Ascending aorta (tissue), 2 donors: ENCODE data around the gene B9D2. TPM values are rescaled to one million over a fixed set of nuclear protein-coding genes. Genes with fewer than 3 reads are reported as not detected.

Experiments used
- DNase-seq, 2 donors: peaks; one replicate each; pipeline ENCODE4 v3.0.0-alpha.2; 2019; ENCODE audit warnings: low spot score in 2 of 2
- H3K27ac ChIP-seq, 2 donors: fragments of 200-600 bp; sonication (generic); one replicate each; pipeline ENCODE4 v1.5.1; 2016 to 2017; ENCODE audit warnings: mild to moderate bottlenecking in 1 of 2
- H3K27me3 ChIP-seq: fragments of 200-600 bp; sonication (generic); one replicate; pipeline ENCODE4 v1.5.1; 2017
- H3K36me3 ChIP-seq, 2 donors: fragments of 200-600 bp; sonication (generic); one replicate each; pipeline ENCODE4 v1.5.1; 2016
- H3K4me1 ChIP-seq, 2 donors: fragments of 200-600 bp; sonication (generic); one replicate each; pipeline ENCODE4 v1.5.1; 2016 to 2017; ENCODE audit warnings: mild to moderate bottlenecking in 1 of 2
- H3K4me3 ChIP-seq, 2 donors: fragments of 200-600 bp; sonication (generic); one replicate each; pipeline ENCODE4 v1.5.1; 2016 to 2017; ENCODE audit warnings: mild to moderate bottlenecking in 1 of 2
- H3K9me3 ChIP-seq, 2 donors: fragments of 200-600 bp; sonication (generic); one replicate each; pipeline ENCODE4 v1.5.1; 2016
- intact Hi-C: fragments of 100-400 bp; cut with DNase I; formaldehyde crosslinking; loops from one replicate; pipeline ENCODE4 v1.15.1; 2023
- total RNA-seq: library from RNA; depleted of rRNA; stranded (reverse); fragments of >200 nt; gene quantifications from one replicate; pipeline ENCODE4 v1.1.0, GENCODE V29; 2016
- TF ChIP-seq, protein P1 (sequence below), 3 experiments: fragments of 200-600 bp in 2 of 3; fragments of 450-650 bp in 1 of 3; sonication (generic) in 2 of 3; IDR thresholded peaks; one replicate each; pipeline ENCODE4 v1.5.1; 2016 to 2019; ENCODE audit warnings: antibody characterized with exemption in 3 of 3, mild to moderate bottlenecking in 1 of 3, moderate library complexity in 1 of 3

B9D2 gene
- total RNA-seq, 1 donor from 2014 or later, result 17.5 TPM

DNA sequence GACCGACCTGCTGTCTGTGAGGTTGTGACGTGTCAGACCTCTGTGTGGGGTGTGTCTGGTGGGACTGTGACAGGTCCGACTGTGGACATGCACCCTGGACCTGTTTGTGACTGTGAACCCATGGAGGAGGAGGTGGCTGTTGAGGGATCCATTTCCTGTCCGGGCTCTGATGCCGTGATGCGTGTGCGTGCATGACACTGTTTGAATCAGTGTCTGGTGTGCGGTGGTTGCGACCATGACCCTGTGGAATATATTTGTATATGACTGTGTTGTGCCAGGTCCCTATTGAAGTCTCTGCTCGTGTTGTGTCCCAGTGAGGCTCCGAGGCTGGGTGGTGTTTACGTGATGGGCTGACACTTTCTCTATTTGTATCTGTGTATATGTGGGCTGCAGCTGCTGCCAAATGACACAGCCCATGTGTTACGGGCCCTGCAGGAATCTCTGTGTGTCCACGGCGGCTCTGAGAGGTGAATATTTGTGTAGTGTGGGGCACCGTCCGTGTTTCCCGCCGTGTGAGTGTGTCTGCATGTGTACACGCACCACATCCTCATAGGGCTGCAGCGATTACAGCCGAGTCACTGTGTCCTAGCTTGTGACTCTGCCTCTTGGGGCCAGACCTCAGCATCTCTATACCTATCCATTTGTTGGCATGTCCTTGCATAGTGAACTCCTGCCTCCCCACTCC, 35.6 kb downstream of the B9D2 start:
- Histone ChIP-seq H3K4me3 (peak overlapping the region in 1 of 2 donors; percentile 34), H3K27ac (peak overlapping the region; percentile 85 to 97)

DNA sequence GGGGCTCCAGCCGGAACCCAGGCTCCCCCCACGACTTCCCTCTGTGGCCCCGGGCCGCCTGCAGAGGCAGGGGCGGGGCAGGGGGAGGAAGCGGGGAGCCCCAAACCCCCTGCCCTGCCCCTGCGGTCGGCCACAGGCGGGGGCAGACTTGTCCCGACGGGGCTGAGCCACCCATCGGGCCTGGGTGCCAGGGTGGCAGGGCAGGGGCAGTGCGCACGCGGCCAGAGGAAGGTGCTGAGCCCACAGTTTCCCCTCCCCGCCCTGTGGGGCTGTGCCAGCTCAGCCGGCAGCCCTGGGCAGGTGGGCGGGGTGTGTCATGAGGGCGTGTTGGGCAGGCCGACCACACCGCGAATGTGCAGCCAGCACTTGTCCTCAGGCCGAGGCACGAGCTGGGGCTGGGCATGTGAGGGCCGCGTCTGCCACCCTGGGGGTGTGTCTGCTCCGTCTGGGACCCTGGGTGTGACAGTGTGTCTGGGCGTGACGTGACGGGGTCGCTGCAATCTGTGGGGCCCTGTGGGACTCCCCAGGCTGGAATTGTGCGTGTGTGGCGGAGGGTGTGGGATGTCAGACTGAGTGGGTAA, 36.3 kb downstream of the B9D2 start:
- peak in 1 of 2 donors; percentile 83 for DNase-seq
- no peaks in the 10 kb centered on the region for H3K9me3 ChIP-seq
- TF ChIP-seq, protein P1, sequence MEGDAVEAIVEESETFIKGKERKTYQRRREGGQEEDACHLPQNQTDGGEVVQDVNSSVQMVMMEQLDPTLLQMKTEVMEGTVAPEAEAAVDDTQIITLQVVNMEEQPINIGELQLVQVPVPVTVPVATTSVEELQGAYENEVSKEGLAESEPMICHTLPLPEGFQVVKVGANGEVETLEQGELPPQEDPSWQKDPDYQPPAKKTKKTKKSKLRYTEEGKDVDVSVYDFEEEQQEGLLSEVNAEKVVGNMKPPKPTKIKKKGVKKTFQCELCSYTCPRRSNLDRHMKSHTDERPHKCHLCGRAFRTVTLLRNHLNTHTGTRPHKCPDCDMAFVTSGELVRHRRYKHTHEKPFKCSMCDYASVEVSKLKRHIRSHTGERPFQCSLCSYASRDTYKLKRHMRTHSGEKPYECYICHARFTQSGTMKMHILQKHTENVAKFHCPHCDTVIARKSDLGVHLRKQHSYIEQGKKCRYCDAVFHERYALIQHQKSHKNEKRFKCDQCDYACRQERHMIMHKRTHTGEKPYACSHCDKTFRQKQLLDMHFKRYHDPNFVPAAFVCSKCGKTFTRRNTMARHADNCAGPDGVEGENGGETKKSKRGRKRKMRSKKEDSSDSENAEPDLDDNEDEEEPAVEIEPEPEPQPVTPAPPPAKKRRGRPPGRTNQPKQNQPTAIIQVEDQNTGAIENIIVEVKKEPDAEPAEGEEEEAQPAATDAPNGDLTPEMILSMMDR (IDR thresholded peaks at IDR 0.05), result no peak
- peaks cover 23 to 37% of the 10 kb centered on the region in 2 donors for H3K36me3 ChIP-seq
- peak overlapping the region; percentile 85 to 97 for H3K27ac ChIP-seq
- intact Hi-C loops, result no loop called here
- peaks cover 31 to 51% of the 10 kb centered on the region in 2 donors for H3K4me1 ChIP-seq
- no peaks in the 10 kb centered on the region for H3K27me3 ChIP-seq
- H3K4me3 ChIP-seq, result peak overlapping the region in 1 of 2 donors; percentile 34

More for the DNA sequence above, 35.6 kb downstream of the B9D2 start:
- peaks cover 25 to 45% of the 10 kb centered on the region in 2 donors for H3K4me1 ChIP-seq
- DNase-seq, result no peak
- no peaks in the 10 kb centered on the region for H3K27me3 ChIP-seq
- peaks cover 23 to 37% of the 10 kb centered on the region in 2 donors for H3K36me3 ChIP-seq
- no peaks in the 10 kb centered on the region for H3K9me3 ChIP-seq
- intact Hi-C loops, result no loop called here
- TF ChIP-seq, protein P1 (IDR thresholded peaks at IDR 0.05), result no peak

DNA sequence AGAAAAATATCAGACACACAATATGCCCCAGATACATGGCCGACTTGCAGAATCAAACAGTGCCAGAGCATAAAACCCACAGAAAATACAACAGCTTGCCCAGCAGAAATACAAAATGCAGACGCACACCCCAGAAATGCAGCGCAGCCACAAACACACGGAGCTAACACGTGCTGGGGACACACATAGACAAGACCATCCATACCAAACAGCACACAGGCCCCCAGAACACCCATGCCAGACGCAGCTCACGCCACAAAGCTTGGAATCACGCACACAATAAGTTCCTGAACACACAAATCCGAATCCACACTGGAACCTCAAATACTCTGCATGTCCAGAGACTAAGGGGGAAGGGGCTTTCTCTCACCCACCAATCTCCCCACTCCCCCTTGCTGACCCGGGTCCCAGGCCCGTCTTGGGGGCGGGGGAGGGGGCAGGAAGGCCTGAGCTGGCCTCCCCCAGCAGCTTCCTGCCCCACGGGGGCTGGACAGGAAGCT, 36.8 kb downstream of the B9D2 start:
- H3K36me3 ChIP-seq, result peaks cover 22 to 37% of the 10 kb centered on the region in 2 donors
- peaks cover 33 to 57% of the 10 kb centered on the region in 2 donors for H3K4me1 ChIP-seq
- H3K9me3 ChIP-seq, result no peaks in the 10 kb centered on the region
- no peak for DNase-seq
- intact Hi-C loops, result no loop called here
- no peaks in the 10 kb centered on the region for H3K27me3 ChIP-seq
- peak overlapping the region; percentile 85 to 97 for H3K27ac ChIP-seq
- TF ChIP-seq, protein P1 (IDR thresholded peaks at IDR 0.05), result no peak
- peak overlapping the region in 1 of 2 donors; percentile 34 for H3K4me3 ChIP-seq

DNA sequence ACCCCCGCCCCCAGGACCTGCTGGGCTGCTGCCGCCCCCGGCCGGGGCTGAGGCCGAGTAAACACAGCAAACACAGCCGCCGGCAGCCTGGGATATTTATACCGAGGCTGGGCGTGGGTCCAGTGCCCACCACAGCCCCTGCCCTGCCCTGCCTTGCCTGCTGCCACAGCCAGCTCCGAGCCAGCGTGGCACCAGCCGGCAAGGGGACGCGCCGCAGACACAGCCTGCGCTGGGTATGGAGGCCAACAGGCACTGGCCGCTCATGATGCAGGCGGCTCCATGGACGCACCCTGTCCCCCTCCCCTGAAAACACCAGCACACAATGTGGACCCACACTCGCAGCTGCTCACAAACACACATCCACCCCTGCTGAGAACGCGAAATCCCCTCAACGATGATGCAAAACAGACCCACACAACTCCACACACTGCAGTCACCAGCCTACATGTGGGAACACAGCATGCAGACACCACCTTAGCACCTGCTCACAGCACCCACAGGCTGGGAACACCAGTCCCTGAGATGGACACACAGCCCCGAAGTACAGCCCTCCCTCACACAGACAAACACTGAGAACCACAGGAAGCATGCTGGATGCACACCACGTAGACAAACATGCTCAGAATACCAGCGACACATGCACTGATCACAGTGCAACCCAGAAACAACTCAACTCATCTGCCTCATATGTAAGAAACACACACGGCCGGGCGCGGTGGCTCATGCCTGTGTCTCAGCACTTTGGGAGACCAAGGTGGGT, 37.8 kb downstream of the B9D2 start:
- Histone ChIP-seq H3K27ac (peak overlapping the region; percentile 85 to 97), H3K4me1 (peaks cover 37 to 64% of the 10 kb centered on the region in 2 donors), H3K9me3 (no peaks in the 10 kb centered on the region), H3K36me3 (peaks cover 15 to 28% of the 10 kb centered on the region in 2 donors), H3K27me3 (no peaks in the 10 kb centered on the region), H3K4me3 (peak overlapping the region; percentile 29 to 62)
- DNase-seq, result no peak
- intact Hi-C loops, result loop anchor here (1.0 kb wide), 1 partner anchor 27 kb away; the partner anchor contains the start of gene TGFB1
- TF ChIP-seq, protein P1 (IDR thresholded peaks at IDR 0.05), result no peak

DNA sequence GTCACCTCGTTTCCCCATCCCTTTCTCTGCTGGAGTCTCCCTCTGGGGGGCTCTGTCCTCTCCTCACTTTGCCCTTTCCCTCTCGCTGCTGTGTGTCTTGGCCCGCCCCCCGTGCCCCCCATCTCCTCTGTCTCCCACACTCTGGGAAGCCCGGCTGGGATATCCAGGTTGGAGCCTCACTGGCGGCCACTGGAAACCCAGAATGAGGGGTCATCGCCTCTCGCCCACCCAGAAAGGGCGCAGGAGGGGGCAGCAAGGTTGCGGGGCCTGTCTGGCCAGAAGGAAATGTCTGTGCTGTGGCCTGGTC, 38.4 kb downstream of the B9D2 start:
- intact Hi-C loops, result loop anchor here (1.0 kb wide), 1 partner anchor 28 kb away; the partner anchor contains the start of gene TGFB1
- peak overlapping the region; percentile 29 to 62 for H3K4me3 ChIP-seq

More for the DNA sequence above, 38.4 kb downstream of the B9D2 start:
- H3K36me3 ChIP-seq, result peaks cover 15 to 28% of the 10 kb centered on the region in 2 donors
- TF ChIP-seq, protein P1 (IDR thresholded peaks at IDR 0.05), result no peak
- no peaks in the 10 kb centered on the region for H3K27me3 ChIP-seq
- DNase-seq, result no peak
- peak overlapping the region; percentile 85 to 97 for H3K27ac ChIP-seq
- no peaks in the 10 kb centered on the region for H3K9me3 ChIP-seq
- H3K4me1 ChIP-seq, result peaks cover 37 to 64% of the 10 kb centered on the region in 2 donors
